ENCODE measurements around the gene MCM3.

- TF ChIP-seq FOXP2 (optimal IDR thresholded peaks at IDR 0.05; ENCODE audit: control extremely low read depth, extremely low read length, insufficient read depth) (no peak), POLR2AphosphoS5 (IDR thresholded peaks at IDR 0.05; ENCODE audit: borderline replicate concordance, low read depth, low read length) (no peak), EZH2 (IDR thresholded peaks at IDR 0.05) (no peak)
Measured at GRCh38 chr6:52283111-52283510, 1.4 kb downstream of the MCM3 start.
